Measurements from ENCODE around the gene ARNT2. TPM values are rescaled to one million over a fixed set of nuclear protein-coding genes. Genes with fewer than 3 reads are reported as not detected.

ARNT2 gene
- total RNA-seq, 8 experiments from 2014 or later, result 2.4 to 64.2 (median 23.9) TPM

- H3K27ac ChIP-seq, result no peak overlapping the region
- peaks cover 33% of the 10 kb centered on the region in 2 donors for H3K4me1 ChIP-seq (replicated peaks in 1 of 2)
- 63 to 83% (median 78%) methylated on average over 1 to 4 of the region's 4 CpGs; no CpG with 5 or more reads in 4 of the 10 experiments for WGBS, 10 experiments
- H3K4me3 ChIP-seq, result no peak overlapping the region
- in situ Hi-C loops (cut with MboI; ENCODE audit: low pct_unique_long_range_greater_than_20kb in 2 of 9, low sequenced_read_pairs in 9 of 9, unreplicated experiment in 9 of 9), result no loop called here
- ATAC-seq (replicated peaks in 6 of 8), result peak in 5 of 8 experiments; percentile 5 to 27 (median 14)
These were observed 205.3 kb downstream of the ARNT2 start for GRCh38 chr15:80609512-80609946.

GRCh38 chr15:80611543-80612080 lies 207.4 kb downstream of the ARNT2 start:
- in situ Hi-C loops (cut with MboI; ENCODE audit: low pct_unique_long_range_greater_than_20kb in 2 of 9, low sequenced_read_pairs in 9 of 9, unreplicated experiment in 9 of 9), result no loop called here

GRCh38 chr15:80612118-80612823 lies 208.1 kb downstream of the ARNT2 start:
- H3K4me3 ChIP-seq, result no peak overlapping the region
- no peak overlapping the region for H3K27ac ChIP-seq
- H3K4me1 ChIP-seq (replicated peaks in 1 of 2), result peaks cover 32 to 45% of the 10 kb centered on the region in 2 donors
- WGBS, 10 experiments, result 69 to 100% (median 93%) methylated on average over 1 to 5 of the region's 7 CpGs; no CpG with 5 or more reads in 4 of the 10 experiments
- ATAC-seq (replicated peaks in 6 of 8), result peak in 5 of 8 experiments; percentile 33 to 90 (median 70)
- in situ Hi-C loops (cut with MboI; ENCODE audit: low pct_unique_long_range_greater_than_20kb in 2 of 9, low sequenced_read_pairs in 9 of 9, unreplicated experiment in 9 of 9), result no loop called here

More at GRCh38 chr15:80611543-80612080, 207.4 kb downstream of the ARNT2 start:
- H3K27ac ChIP-seq, result no peak overlapping the region
- H3K4me1 ChIP-seq (replicated peaks in 1 of 2), result peaks cover 32 to 45% of the 10 kb centered on the region in 2 donors
- no peak for ATAC-seq (replicated peaks in 6 of 8)
- 40 to 91% (median 80%) methylated on average over 1 to 6 of the region's 7 CpGs; no CpG with 5 or more reads in 3 of the 10 experiments for WGBS, 10 experiments
- H3K4me3 ChIP-seq, result no peak overlapping the region

GRCh38 chr15:80613762-80614365 lies 209.7 kb downstream of the ARNT2 start:
- no peak overlapping the region for H3K4me3 ChIP-seq
- 86 to 100% (median 94%) methylated on average over 3 to 7 of the region's 10 CpGs; no CpG with 5 or more reads in 4 of the 10 experiments for WGBS, 10 experiments
- in situ Hi-C loops (cut with MboI; ENCODE audit: low pct_unique_long_range_greater_than_20kb in 2 of 9, low sequenced_read_pairs in 9 of 9, unreplicated experiment in 9 of 9), result no loop called here
- peaks cover 30 to 47% of the 10 kb centered on the region in 2 donors for H3K4me1 ChIP-seq (replicated peaks in 1 of 2)
- ATAC-seq (replicated peaks in 6 of 8), result peak in 2 of 8 experiments; percentile 17 to 31
- H3K27ac ChIP-seq, result no peak overlapping the region

- Histone ChIP-seq H3K27ac (no peak overlapping the region), H3K4me3 (no peak overlapping the region), H3K4me1 (replicated peaks in 1 of 2) (peaks cover 23 to 39% of the 10 kb centered on the region in 2 donors)
- in situ Hi-C loops (cut with MboI; ENCODE audit: low pct_unique_long_range_greater_than_20kb in 2 of 9, low sequenced_read_pairs in 9 of 9, unreplicated experiment in 9 of 9), result no loop called here
- WGBS, 10 experiments, result 85 to 92% (median 88%) methylated on average over 2 to 11 of the region's 20 CpGs; no CpG with 5 or more reads in 3 of the 10 experiments
- no peak for ATAC-seq (replicated peaks in 6 of 8)
These were observed 210.7 kb downstream of the ARNT2 start for GRCh38 chr15:80614711-80615360.

- peaks cover 23 to 36% of the 10 kb centered on the region in 2 donors for H3K4me1 ChIP-seq (replicated peaks in 1 of 2)
- in situ Hi-C loops (cut with MboI; ENCODE audit: low pct_unique_long_range_greater_than_20kb in 2 of 9, low sequenced_read_pairs in 9 of 9, unreplicated experiment in 9 of 9), result no loop called here
- H3K27ac ChIP-seq, result no peak overlapping the region
- no peak for ATAC-seq (replicated peaks in 6 of 8)
- 60 to 100% (median 90%) methylated on average over 1 to 4 of the region's 4 CpGs; no CpG with 5 or more reads in 1 of the 10 experiments for WGBS, 10 experiments
- H3K4me3 ChIP-seq, result no peak overlapping the region
These were observed 211.2 kb downstream of the ARNT2 start for GRCh38 chr15:80615361-80615736.

GRCh38 chr15:80615783-80616391 lies 211.7 kb downstream of the ARNT2 start:
- H3K27ac ChIP-seq, result no peak overlapping the region
- peak in 2 of 8 experiments; percentile 12 to 46 for ATAC-seq (replicated peaks in 6 of 8)
- H3K4me1 ChIP-seq (replicated peaks in 1 of 2), result peaks cover 23 to 36% of the 10 kb centered on the region in 2 donors
- in situ Hi-C loops (cut with MboI; ENCODE audit: low pct_unique_long_range_greater_than_20kb in 2 of 9, low sequenced_read_pairs in 9 of 9, unreplicated experiment in 9 of 9), result no loop called here
- no peak overlapping the region for H3K4me3 ChIP-seq
- WGBS, 10 experiments, result 14 to 94% (median 78%) methylated on average over 3 to 10 of the region's 14 CpGs; no CpG with 5 or more reads in 2 of the 10 experiments

GRCh38 chr15:80618685-80619400 lies 214.7 kb downstream of the ARNT2 start:
- WGBS, 10 experiments, result 0 to 91% (median 78%) methylated on average over 1 to 7 of the region's 7 CpGs
- peaks cover 4 to 16% of the 10 kb centered on the region in 2 donors for H3K4me1 ChIP-seq (replicated peaks in 1 of 2)
- no peak for ATAC-seq (replicated peaks in 6 of 8)
- H3K27ac ChIP-seq, result no peak overlapping the region
- H3K4me3 ChIP-seq, result no peak overlapping the region
- in situ Hi-C loops (cut with MboI; ENCODE audit: low pct_unique_long_range_greater_than_20kb in 2 of 9, low sequenced_read_pairs in 9 of 9, unreplicated experiment in 9 of 9), result no loop called here

GRCh38 chr15:80619680-80620079 lies 215.5 kb downstream of the ARNT2 start:
- peak in 4 of 8 experiments; percentile 40 to 81 (median 58) for ATAC-seq (replicated peaks in 6 of 8)
- no peak overlapping the region for H3K27ac ChIP-seq
- WGBS, 10 experiments, result 0 to 100% (median 46%) methylated on average over 1 of the region's 1 CpG; no CpG with 5 or more reads in 2 of the 10 experiments
- in situ Hi-C loops (cut with MboI; ENCODE audit: low pct_unique_long_range_greater_than_20kb in 2 of 9, low sequenced_read_pairs in 9 of 9, unreplicated experiment in 9 of 9), result no loop called here
- no peak overlapping the region for H3K4me3 ChIP-seq
- peaks cover 0 to 16% of the 10 kb centered on the region in 2 donors for H3K4me1 ChIP-seq (replicated peaks in 1 of 2)

- in situ Hi-C loops (cut with MboI; ENCODE audit: low pct_unique_long_range_greater_than_20kb in 2 of 9, low sequenced_read_pairs in 9 of 9, unreplicated experiment in 9 of 9), result no loop called here
These were observed 216.0 kb downstream of the ARNT2 start for GRCh38 chr15:80620141-80620540.

GRCh38 chr15:80620931-80621330 lies 216.7 kb downstream of the ARNT2 start:
- no peak for ATAC-seq (replicated peaks in 6 of 8)
- Histone ChIP-seq H3K4me1 (replicated peaks in 1 of 2) (peaks cover 0 to 11% of the 10 kb centered on the region in 2 donors), H3K27ac (no peak overlapping the region), H3K4me3 (no peak overlapping the region)
- 60 to 94% (median 80%) methylated on average over 2 to 5 of the region's 5 CpGs for WGBS, 10 experiments
- in situ Hi-C loops (cut with MboI; ENCODE audit: low pct_unique_long_range_greater_than_20kb in 2 of 9, low sequenced_read_pairs in 9 of 9, unreplicated experiment in 9 of 9), result no loop called here

More at GRCh38 chr15:80620141-80620540, 216.0 kb downstream of the ARNT2 start:
- H3K4me1 ChIP-seq (replicated peaks in 1 of 2), result peaks cover 0 to 16% of the 10 kb centered on the region in 2 donors
- 83 to 100% (median 97%) methylated on average over 1 to 3 of the region's 3 CpGs; no CpG with 5 or more reads in 1 of the 10 experiments for WGBS, 10 experiments
- no peak for ATAC-seq (replicated peaks in 6 of 8)
- H3K4me3 ChIP-seq, result no peak overlapping the region
- no peak overlapping the region for H3K27ac ChIP-seq

- 40 to 100% (median 78%) methylated on average over 1 of the region's 1 CpG; no CpG with 5 or more reads in 6 of the 10 experiments for WGBS, 10 experiments
These were observed 222.5 kb downstream of the ARNT2 start for GRCh38 chr15:80626643-80627120.

More at GRCh38 chr15:80626643-80627120, 222.5 kb downstream of the ARNT2 start:
- no peak overlapping the region for H3K4me3 ChIP-seq
- ATAC-seq (replicated peaks in 6 of 8), result no peak
- peaks cover 0 to 6% of the 10 kb centered on the region in 2 donors for H3K4me1 ChIP-seq (replicated peaks in 1 of 2)
- no peak overlapping the region for H3K27ac ChIP-seq
- in situ Hi-C loops (cut with MboI; ENCODE audit: low pct_unique_long_range_greater_than_20kb in 2 of 9, low sequenced_read_pairs in 9 of 9, unreplicated experiment in 9 of 9), result no loop called here

All from motor neuron (in vitro differentiated cells).